Measurements from ENCODE around the gene TEX38. TPM values are rescaled to one million over a fixed set of nuclear protein-coding genes. Genes with fewer than 3 reads are reported as not detected.
A peak's percentile ranks its signal among the peaks of the same experiment; 100 is the strongest.
"Not testable (repeated sequence)": the region's sequence is repeated elsewhere in the genome, so short reads cannot be mapped to it uniquely, and the experiment has no call there.

Gene TEX38
- polyA plus RNA-seq, 3 donors, result 0.24 to 0.64 (median 0.57) TPM

- DNase-seq (ENCODE audit: extremely low read depth in 1 of 11, low read depth in 9 of 11, low spot score in 4 of 11), result peak in 3 of 11 donors; percentile 21 to 42 (median 42)
These were observed 18.2 kb upstream of the TEX38 start for GRCh38 chr1:46653405-46653958.

GRCh38 chr1:46654012-46654411 is 17.6 kb upstream of the TEX38 start:
- no peak for DNase-seq (ENCODE audit: extremely low read depth in 1 of 11, low read depth in 9 of 11, low spot score in 4 of 11)

DNA sequence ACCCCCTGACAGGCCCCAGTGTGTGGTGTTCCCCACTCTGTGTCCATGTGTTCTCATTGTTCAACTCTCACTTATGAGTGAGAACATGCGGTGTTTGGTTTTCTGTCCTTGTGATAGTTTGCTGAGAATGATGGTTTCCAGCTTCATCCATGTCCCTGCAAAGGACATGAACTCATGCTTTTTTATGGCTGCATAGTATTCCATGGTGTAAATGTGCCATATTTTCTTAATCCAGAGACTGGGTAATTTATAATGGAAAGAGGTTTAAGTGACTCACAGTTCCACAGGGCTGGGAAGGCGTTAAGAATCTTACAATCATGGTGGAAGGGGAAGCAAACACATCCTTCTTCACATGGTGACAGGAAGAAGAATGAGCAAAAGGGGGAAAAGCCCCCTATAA is 17.0 kb upstream of the TEX38 start:
- not testable (repeated sequence) for DNase-seq (ENCODE audit: extremely low read depth in 1 of 11, low read depth in 9 of 11, low spot score in 4 of 11)

DNA sequence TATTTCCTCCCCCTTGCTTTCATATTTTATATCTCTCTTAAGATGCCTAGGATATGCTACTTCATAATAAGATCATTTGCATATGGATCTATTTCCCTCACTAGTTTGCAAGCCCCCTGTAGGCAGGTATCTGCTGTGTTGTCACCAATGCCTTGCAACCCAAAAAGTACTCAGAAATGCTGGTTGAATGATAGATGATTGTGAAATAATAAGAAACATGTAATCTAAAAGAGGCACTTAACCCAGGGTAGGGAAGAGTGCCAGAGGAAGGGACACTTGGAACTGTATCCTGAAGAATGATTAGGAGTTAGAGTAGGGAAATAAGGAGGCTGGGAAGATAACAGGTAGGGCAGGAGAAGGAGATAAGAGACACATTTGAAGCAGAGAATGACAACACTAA is 15.8 kb upstream of the TEX38 start:
- no peak for DNase-seq (ENCODE audit: extremely low read depth in 1 of 11, low read depth in 9 of 11, low spot score in 4 of 11)

DNA sequence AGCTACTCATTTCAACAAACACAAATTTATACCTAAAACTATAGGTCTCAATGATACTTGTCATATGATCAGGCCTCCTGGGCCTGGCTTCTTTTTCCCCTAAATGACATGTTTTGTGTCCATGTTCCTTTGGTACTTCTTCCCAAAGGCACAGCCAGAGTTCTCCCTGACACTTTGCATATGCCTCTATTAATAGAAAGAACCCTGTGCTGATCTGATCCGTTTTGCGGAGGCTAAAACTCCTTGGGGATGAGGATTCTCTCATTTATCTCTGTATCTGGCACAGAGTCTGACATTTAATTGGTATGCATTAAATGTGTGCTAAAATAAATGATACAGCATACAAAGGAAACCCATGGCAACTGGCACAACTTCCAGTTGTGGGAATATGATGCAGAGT is 15.0 kb upstream of the TEX38 start:
- no peak for DNase-seq (ENCODE audit: extremely low read depth in 1 of 11, low read depth in 9 of 11, low spot score in 4 of 11)

DNA sequence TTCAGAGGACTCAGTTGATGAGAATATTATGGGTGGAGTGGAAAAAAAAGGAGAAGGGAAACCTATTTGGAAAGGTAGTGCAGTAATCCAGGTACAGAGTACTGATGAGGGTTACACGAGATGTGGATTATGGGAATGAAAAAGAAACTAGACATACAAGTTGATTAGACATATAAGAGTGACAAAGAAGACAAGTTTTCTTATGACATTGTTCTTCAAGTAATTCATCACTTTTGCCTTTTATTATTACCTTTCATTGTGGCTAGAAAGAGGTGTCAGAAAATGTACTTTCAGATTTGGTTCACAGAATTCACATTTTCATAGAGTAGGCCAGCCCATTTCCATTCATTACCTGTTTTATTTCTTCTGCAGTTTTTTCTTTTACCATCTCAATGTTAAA is 13.9 kb upstream of the TEX38 start:
- no peak for DNase-seq (ENCODE audit: extremely low read depth in 1 of 11, low read depth in 9 of 11, low spot score in 4 of 11)

- no peak for DNase-seq (ENCODE audit: extremely low read depth in 1 of 11, low read depth in 9 of 11, low spot score in 4 of 11)
These were observed 12.3 kb upstream of the TEX38 start for GRCh38 chr1:46659307-46659870.

DNA sequence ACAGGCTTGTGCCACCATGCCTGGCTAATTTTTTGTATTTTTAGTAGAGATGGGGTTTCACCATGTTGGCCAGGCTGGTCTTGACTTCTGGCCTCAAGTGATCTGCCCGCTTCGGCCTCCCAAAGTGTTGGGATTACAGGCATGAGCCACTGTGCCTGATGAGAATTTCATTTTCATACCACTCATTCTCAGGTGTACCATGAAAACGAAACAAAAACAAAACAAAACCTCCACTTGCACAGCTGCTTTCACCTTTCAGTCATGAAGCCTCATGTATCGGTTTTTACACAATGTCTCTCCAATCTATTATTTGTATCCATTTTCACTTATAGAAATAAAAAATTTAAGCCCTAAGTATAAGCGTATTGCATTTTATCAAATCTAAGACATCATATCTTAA is 11.5 kb upstream of the TEX38 start:
- DNase-seq (ENCODE audit: extremely low read depth in 1 of 11, low read depth in 9 of 11, low spot score in 4 of 11), result not testable (repeated sequence)

DNA sequence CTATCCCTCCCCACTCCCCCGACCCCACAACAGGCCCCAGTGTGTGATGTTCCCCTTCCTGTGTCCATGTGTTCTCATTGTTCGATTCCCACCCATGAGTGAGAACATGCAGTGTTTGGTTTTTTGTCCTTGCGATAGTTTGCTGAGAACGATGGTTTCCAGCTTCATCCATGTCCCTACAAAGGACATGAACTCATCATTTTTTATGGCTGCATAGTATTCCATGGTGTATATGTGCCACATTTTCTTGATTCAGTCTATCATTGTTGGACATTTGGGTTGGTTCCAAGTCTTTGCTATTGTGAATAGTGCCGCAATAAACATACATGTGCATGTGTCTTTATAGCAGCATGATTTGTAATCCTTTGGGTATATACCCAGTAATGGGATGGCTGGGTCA is 8.7 kb upstream of the TEX38 start:
- DNase-seq (ENCODE audit: extremely low read depth in 1 of 11, low read depth in 9 of 11, low spot score in 4 of 11), result not testable (repeated sequence)

DNA sequence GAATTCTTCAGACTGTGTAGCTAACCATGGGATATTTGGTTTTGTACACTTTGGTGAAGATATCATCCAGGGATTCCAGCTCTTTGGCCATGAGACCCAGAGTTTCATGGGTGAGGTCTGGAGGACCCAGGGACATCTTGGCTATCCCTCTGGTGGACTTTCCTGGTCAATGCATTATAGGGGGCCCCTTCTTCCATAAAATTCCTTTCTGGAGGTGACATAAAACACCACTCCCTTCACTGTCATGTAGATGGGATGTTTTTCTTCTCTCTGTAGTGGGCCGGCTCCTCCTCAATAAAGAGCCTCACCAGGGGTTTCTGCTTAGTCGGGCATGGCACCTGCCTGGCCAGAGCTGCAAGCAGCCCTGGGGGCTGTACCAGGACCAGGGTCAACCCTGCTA is 5.7 kb upstream of the TEX38 start:
- no peak for DNase-seq (ENCODE audit: extremely low read depth in 1 of 11, low read depth in 9 of 11, low spot score in 4 of 11)

DNA sequence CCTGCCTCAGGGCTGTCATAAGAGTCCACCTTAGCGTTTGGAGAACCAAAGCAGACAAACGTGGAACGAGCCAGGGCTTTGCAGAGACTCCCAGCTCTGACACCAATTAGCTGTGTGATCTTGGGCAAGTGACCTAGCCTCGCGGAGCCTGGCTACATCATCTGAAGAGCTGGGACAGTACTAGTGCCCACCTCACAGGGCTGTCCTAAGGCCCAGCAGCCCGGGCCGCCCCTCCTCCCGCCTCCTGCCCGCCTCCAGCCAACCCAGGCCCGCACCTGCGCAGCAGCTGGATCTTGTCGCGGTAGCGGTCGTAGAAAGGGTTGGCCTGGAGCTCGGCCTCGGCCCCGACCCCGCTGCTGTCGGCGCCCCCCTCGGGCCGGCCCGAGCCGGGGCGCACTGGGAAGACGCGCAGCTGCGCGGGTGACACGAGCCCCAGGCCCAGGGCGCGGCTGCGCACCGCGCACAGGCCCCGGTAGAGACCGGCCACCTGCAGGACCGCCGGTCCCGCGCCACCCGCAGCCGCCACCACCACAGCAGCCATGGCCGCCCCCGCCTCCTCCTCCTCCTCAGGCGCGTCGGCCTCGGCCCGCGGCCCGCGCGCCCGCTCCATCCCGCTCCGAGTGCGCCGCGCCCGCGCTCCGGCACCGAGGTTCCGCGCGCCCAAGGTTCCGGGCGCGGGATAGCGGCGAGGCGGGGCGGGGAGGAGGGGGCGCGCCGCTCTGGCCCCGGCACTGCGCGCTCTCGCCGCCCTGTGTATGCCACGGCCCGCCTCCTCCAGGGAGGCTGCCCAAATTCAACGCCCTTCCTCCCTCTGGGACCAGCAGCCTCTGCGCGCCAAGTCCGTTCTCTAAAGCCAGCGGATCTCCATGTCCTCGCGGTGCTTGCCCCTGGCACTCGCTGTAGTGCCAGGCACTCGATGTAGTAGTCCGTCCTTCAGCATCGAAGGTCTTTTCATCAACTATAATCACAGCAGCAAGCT is 3.6 kb upstream of the TEX38 start, which contains the start of gene ATPAF1:
TSS of gene ATPAF1 (minus strand) at position 583 of the 979 bp plus-strand sequence. CDS start at position 541, 42 bp downstream.
- peak in 10 of 11 donors; percentile 38 to 57 (median 50) for DNase-seq (ENCODE audit: extremely low read depth in 1 of 11, low read depth in 9 of 11, low spot score in 4 of 11)

- no peak for DNase-seq (ENCODE audit: extremely low read depth in 1 of 11, low read depth in 9 of 11, low spot score in 4 of 11)
These were observed 1.5 kb upstream of the TEX38 start for GRCh38 chr1:46670134-46670533.

DNA sequence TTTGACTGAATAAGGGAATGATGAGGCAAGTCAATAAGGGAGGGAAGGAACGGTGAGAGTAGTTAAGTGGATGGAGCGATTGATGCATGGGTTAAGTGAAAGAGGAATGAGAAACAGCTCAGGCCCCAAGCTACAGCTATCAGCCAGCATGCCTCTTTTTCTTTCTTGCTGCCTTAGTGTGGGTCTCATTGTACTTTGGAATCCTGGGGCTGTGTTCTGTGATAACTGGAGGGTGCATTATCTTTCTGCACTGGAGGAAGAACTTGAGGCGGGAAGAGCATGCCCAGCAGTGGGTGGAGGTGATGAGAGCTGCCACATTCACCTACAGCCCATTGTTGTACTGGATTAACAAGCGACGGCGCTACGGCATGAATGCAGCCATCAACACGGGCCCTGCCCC is 1.0 kb downstream of the TEX38 start:
- DNase-seq (ENCODE audit: extremely low read depth in 1 of 11, low read depth in 9 of 11, low spot score in 4 of 11), result no peak

- no peak for DNase-seq (ENCODE audit: extremely low read depth in 1 of 11, low read depth in 9 of 11, low spot score in 4 of 11)
These were observed 2.1 kb downstream of the TEX38 start for GRCh38 chr1:46673749-46674182.

DNA sequence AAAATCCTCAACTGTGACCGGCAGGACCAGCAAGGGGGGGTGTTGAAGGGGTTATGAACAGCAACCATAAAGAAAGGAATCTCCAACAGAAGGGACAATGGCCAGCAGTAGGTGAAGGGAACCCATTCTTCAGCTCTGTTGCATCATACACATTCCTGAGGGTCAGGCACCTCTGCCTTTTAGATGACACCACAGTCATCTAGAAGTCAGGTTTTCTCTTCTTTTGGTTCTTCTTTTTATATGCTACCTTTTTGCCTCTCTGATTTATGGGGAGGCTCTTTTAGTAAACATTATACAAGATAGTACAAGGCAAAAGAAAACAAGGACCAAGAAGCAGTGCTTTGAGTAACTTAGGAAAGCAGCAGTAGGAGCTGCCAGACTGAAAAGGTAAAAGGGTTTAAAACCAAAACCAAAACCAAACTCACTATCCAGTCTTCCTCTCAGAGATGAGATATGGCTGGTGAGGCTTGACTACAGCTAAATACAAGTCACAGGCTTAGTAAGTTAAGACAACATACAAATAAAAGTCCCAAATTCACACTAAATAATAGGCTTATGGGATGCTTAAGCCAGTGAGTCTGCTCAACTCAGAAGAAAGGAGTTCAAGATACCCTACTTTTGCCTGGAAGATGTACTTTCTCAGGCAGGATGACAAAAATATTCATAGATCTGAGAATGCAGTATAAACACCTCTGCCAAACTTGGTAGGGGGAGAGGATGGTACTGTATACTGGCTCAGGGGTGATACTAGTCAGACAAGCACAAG is 4.1 kb downstream of the TEX38 start:
- DNase-seq (ENCODE audit: extremely low read depth in 1 of 11, low read depth in 9 of 11, low spot score in 4 of 11), result no peak

GRCh38 chr1:46676531-46676930 is 4.9 kb downstream of the TEX38 start:
- DNase-seq (ENCODE audit: extremely low read depth in 1 of 11, low read depth in 9 of 11, low spot score in 4 of 11), result no peak

GRCh38 chr1:46677339-46677738 is 5.7 kb downstream of the TEX38 start:
- DNase-seq (ENCODE audit: extremely low read depth in 1 of 11, low read depth in 9 of 11, low spot score in 4 of 11), result no peak

- no peak for DNase-seq (ENCODE audit: extremely low read depth in 1 of 11, low read depth in 9 of 11, low spot score in 4 of 11)
These were observed 8.3 kb downstream of the TEX38 start for GRCh38 chr1:46679789-46680573.
